SKM-1 (cell line): ENCODE results near the gene YPEL3.
"Not testable (repeated sequence)": the region's sequence is repeated elsewhere in the genome, so short reads cannot be mapped to it uniquely, and the experiment has no call there.

Experiments used
- DNase-seq: peaks from one replicate; lab custom pipeline; 2025; ENCODE audit not compliant: unreplicated experiment; lab: John Stamatoyannopoulos, UW

The YPEL3 gene

DNA sequence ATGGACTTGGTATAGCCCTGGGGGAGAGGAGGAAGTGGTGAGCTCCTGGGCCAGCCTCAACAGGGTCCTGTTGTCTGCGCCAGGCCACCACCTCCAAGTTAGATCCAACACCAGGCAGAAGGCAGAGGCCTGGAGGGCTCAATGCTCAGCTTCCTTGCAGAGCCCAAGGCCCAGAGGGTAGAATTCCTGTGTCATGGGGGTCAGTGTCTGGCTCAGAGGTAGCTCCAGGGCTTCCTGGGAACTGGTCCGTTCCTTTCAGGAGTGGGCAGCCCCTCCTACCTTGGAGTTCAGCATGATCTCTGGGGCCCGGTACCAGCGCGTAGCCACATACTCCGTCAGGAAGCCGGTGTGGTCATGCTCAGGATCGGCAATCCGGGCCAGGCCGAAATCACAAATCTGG is 21.8 kb upstream of the YPEL3 start:
- DNase-seq, result no peak

DNA sequence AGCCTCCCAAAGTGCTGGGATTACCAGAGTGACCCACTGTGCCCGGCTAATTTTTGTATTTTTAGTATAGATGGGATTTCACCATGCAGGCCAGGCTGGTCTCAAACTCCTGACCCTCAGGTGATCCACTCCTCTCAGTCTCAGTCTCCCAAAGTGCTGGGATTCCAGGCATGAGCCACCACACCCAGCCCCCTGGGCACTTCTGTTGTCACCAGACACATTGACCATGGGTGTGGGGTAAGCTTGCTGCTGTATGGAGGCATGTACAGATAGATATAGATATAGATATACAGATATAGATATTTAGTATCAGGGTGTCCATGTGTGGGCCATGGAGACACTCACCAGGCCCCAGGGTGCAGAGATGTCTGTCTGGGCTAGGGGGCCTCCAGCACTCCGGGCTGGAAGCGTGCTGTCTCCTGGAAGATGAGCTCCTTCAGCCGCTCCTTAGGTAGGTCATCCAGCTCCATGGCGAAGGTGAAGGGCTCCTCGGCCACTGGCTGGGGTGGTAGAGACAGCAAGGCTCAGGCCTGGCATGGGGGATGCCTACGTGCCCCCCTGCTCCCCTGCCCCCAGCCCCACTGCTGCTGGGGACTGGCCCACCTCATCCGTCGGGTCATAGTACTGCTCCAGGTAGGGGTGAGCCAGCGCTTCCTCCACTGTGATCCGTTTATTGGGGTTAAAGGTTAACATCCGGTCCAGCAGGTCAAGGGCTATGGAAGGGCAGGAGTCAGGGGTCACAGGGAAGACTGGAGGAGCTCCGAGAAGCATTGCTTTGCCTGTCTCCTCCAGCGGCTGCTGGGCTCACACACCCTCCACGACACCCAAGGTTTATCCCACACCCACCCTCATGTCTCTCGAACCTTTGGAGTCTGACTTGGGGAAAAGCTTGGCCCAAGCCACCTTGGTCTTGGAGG is 20.5 kb upstream of the YPEL3 start:
- no peak for DNase-seq

DNA sequence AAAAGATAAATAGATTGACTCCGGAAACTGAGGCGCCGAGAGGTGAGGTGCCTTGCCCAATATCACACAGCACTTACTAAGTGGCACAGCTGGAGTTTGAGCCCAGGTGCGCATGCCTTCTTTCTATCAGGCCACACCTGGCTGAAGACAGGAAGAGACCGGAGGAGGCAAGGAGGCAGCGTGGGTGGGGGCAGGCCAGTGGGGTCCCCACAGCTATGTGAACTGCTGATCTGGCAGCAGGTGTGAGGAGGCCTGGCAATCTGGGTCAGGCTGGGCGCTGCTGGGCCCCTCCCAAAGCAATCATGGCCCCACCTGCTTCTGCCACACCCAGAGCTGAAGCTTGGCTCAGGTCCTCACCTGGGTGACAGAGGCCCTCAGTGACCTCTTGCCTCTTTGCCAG is 19.2 kb upstream of the YPEL3 start:
- DNase-seq, result no peak

DNA sequence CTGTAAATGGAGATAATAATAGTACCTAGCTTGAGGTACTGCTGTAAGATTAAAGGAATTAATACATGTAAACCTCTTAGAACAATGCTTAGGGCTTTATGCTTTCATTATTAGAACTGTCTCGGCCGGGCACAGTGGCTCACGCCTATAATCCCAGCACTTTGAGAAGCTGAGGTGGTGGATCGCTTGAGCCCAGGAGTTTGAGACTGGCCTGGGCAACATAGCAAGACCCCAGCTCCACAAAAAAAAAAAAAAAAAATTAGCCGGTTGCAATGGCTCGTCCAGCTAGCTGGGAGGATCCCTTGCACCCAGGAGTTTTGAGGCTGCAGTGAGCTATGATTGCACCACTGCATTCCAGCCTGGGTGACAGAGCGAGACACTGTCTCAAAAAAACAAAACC is 18.8 kb upstream of the YPEL3 start:
- not testable (repeated sequence) for DNase-seq

DNA sequence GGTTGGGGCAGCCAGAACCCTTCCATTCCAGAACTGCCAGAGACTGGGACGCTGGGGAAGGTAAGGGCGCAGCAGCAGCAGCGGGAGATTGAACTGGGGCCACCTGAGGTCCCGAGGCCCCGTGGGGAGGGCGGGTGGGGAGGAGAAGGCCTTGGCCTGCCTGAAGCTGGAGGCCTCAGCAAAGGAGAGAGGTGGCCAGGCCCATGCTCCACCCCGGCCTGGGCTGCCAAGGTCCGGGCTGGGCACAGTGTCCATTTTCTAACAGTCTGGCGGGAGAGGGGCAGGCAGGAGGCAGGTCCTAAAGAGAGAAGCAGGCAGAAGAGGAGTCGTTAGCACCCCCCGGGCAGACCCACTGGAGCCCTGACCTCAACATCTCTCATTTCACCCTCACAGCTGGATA is 18.4 kb upstream of the YPEL3 start:
- DNase-seq, result no peak

DNA sequence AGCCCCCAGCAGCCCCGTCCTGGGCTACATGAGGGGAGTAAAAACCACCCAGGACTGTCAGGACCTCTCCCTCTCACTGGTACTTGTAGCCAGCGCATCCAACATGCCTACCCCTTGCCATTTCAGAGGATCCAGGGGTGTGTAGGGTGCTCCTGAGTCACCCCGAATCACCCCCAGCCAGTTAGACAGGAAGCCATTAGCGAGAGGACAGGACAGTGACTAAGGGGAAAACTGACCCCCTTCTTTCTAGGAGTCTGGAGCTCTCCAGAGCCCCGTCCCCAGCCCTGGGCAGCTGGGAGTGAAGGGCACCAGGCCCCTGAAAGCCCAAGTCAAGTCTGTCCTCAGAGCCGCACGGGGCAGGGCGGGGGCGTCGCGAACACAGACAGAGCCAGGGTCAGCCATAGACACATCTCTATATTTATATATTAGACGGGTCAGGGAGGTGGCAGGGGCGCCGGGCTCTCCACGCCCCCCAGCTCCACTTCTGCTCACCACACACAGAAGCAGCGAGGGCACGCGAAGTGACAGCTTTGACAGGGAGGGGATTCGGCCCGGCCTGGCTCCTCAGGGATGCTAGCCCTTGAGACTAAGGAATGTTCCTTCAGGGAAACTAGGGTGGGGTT is 17.8 kb upstream of the YPEL3 start:
- DNase-seq, result no peak

DNA sequence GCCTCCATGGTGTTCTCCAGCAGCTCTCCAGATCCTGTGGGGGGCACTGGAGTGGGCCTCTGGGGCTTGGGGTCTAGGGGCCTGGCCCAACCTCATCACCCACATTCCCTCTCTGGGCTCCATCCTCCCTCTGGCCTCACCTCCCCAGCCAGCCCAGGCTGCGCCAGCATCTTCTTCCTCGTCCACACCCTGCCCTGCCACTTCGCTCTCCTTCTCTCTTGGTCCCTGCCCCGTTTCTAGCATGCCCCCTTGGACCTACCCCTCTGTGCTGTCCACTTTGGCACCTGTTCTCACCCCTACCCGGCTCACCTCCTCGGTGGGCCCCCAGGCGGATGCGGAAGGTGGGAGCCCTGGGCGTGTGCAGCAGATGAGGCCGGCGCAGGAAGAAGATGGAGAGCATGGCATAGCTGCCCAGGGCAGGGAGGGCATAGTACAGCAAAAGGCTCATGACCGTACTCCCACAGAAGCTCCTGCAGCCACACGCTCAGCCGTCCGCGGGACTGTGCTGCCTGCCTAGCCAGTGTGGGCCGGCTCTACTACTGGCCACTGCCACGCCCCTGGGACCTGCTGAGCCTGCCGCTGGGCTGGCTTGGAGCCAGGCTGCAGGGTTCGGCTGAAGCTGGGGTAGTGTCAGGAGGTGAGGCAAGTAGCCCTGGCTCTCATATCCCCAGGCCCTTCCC is 17.2 kb upstream of the YPEL3 start, which contains the start of gene GDPD3:
Gene GDPD3, minus strand, starts transcription at position 507 of the 680 bp plus-strand sequence. Its CDS starts 59 bp downstream, at position 448.
- DNase-seq, result no peak

DNA sequence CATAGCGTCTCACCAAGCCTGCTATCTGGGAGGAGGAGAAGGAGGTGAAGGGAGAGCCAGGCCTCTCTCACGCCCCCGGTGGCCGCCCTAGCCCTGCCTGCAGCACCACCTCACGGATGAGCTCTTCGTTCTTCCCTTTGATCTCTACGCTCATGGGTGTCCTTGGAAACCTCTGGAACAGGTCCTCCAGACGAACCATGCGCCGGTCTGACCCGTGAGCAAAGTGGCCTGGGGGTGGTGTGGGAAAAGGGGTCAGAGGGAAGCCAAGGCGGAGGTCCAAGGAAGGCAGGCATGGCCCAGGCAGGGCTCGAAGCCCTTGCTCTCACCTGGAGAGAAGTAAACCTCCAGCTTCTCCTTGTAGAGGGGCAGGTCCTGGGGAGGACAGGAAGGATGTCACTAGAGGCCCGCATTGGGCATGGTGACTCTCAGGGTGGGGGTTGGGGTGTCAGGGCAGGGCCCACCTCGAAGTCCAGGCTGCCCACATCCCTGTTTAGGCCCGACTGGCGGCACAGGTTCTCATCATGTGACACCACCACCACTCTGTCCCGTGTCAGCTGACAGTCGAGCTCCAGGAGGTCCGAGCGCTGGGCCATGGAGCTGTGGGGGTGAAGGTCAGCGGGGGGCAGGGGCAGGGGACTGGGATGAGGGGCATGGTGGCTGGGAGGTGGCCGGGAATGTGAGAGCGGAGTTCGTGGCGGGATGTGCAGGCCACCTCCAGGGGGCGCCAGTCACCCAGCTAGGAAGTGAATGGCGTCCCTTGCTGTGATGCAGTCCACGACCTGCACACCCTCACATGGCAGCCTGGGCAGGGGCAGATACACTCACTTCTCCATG is 16.4 kb upstream of the YPEL3 start:
- peak; percentile 60 for DNase-seq

DNA sequence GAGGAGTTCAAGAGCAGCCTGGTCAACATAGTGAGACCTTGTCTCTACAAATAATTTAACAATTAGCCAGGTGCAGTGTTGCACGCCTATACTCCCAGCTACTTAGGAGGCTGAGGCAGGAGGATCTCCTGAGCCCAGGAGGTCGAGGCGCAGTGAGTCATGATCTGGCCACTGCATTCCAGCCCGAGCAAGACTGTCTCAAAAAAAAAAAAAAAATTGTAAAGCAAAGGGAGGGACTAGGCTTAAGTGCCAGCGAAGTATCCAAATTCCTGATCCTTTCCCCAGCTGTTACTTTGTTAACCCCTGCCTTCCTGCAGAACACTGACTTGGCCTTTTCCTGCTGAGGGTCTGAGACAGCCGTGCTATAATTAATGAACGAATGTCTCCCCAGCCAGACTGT is 14.6 kb upstream of the YPEL3 start:
- DNase-seq, result no peak

DNA sequence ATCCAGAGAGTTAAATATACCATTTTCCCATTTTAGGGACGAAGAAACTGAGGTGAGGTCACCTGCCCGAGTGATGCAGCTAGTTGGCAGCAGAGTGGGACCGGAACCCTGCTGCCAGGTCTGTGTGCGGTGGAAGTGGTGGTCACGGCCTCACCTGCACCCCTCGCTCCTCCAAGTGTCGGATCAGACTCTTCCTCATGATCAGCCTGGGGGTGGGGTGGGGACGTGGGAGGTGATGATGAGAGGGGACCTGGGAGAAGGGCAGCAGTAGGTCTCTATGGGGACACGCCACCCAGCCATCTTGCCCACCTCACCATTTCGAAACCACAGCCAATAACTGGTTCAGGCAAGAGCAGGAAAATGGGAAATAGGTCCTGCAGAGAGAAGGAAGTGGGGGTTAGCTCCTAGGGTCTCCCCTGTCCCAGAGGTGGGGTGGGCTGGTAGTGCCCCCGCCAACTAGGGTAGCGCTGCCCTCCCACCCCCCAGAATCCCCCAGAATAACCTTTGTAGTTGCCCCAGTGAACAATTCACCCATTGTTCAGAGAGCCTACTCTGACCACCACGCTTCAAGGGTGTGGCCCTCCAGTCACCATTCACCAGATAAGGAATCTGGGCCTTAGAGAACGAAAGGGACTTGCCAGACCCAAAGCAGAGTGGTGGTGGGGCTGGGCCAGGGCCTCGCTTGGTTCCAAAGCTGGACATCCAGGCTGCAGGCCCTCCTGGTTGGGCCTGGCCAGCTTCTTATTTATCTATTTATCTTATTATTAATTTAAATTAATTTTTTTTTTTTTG is 12.2 kb upstream of the YPEL3 start:
- DNase-seq, result no peak

DNA sequence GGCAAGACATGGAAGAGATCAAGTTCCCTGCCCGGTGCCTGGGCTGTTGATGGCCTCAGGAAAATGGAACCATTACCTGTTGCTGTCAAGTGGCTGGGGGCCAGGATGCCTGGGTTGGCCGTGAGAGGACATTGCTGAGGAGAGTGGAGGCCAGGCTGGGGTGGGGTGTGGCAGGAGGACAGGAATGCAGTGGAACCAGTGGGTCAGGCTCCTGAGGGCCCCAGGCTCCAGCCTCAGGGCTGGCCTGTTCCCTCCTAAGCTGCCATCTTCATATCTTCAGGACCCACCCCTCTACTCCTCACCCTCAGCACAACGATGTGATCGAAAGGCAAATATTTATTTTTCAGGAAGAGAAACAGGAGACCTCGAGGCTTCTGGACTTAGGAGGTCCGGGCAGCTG is 8.5 kb upstream of the YPEL3 start:
- no peak for DNase-seq

DNA sequence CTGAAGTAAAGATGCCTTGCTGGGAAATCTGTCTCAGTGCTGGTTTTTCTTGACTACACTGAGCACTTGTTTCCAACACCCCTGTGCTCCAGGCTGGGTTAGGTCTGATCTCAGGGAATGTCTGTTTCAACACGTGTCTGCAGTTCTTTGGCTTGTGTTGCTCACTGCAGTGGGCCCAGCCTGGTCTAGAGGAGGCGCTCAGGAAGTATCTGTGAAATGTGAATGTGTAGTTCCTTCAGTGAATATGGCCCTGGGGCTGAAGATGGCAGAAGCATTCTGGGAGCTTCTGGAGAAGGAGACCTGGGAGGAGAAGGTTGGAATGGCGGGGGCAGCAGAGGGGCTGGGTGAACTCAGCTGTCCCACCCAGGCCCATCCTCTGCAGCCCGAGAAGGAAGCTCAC is 8.1 kb upstream of the YPEL3 start:
- DNase-seq, result no peak

DNA sequence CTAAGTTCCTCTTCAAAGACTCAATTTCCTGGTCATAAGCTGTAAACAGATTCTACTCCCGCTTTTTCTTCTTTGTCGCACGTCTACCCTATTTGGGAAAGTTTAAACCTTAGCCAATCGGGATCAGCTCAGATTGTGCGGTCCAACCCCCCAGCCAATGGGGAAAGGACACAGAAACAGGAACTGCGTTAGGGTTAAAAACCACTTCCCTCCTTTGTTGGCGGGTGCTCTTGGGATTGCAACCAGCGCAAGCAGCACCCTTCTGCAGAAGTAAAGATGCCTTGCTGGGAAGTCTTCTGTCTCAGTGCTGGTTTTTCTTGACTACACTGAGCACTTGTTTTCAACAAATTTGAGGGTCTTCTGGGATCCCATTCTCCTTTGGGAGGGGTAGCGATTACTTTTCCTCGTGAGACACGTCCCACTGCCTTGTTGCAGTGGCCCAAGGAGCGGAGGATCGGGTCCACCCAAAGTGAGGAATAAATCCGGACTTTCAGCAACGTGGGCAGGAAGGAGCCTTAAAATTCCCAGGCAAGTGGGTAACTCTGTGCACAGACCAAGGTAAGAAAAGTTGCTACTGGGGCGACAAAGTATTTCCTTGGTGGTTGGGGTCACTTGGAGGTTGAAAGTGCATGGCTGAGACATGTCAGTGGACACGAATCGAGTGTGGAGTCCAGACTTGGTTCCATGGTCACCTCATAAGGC is 1.0 kb upstream of the YPEL3 start:
- DNase-seq, result peak; percentile 97

DNA sequence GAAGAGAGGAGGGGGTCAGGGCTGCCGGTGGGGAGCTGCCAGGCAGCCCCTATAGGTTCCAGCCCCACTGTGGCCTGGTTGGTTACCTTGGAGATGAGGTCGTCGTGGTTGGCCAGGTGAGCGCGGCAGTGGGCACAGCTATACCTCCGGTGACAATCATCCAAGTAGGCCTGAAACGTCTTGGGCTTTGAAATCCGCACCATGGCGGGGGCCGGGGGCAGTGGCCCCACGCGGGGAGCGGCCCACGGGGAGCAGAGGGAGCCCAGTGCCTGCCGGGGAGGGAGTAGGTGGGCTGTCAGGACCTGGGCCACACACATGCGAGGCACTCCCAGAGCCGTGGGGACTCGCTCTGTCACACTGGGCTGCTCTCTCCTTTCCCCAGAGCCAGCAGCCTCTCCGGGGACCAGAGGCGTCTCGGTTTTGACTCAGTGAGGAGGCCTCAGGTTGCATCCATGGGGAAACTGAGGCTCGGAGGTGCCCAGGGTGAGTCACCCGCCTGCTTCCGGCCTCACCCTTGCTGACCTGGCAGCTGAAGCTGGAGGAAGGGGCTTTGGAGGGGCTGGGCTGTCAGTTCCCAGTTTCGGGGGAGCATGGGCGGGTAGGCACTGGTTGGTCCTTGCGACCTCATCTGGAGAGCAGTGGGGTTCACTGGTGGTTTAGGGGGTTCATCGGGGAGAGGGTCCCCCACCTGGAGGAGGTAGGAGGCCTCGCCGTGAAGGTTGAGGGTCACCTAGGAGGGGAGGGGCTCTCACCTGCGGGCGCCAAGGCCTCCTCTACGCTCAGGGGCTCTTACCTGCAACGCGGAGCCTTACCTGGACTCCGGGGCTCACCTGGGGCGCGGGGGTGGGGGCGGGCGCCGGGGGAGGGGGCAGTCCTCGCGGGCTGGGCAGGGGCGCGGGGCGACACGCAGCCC is 591 bp downstream of the YPEL3 start:
- DNase-seq, result no peak

DNA sequence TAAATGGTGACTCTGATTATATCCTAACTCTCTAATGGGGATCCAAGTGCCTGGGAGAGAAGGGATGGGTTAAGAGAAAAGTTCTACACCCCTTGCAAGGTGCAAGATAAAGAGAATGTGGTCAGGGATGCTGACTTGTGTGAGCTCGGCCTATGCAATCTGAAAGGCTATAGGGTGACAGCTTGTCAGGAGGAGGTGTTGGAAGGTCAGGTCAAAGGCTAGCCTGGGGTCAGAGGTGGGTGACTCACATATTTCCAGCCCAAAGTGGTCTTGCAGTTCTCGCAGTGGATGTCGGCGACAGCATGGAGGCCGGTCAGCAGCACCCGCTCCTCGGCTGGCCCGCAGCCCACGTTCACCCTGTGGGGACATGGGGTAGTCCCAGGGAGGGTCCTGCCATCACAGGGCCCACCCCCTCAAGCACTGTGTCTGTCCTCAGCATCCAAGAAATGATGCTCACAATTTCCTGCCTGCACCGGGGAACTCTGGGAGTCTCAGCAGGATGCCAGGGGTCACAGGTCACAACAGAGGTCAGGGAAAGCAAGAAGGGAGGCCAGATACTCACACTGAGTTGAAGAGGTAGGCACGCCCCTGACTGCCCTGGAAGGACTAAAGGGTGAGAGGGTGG is 1.4 kb downstream of the YPEL3 start:
- no peak for DNase-seq

DNA sequence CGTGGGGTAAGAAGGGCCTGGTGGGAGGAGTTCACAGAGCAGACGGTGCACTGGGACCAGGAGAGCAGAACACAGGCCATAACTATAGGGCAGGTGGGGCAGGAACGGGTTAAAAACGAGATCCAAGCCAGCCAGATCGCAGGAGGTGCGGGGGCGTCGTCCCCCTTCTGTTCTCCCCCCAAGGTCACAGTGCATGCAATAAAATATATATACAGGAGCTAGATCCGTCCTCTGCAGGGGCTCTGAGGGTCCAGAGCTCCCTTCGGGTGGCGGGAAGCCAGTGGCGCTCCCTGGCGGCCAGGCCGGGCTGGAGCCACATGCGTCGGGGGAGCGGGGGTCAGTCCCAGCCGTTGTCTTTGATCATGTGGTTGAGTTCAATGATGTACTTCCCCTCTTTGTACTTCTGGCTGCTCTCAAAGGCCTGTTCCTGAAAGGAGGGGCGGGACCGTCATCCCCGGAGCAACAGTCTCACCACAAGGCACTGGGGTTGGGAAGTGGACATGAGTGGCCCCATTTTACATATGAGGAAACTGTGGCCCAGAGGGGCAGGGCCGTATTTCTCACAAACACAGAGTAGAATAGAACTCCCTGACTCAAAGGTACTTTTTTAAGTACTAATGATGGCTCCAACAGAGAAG is 3.5 kb downstream of the YPEL3 start:
- peak; percentile 97 for DNase-seq

DNA sequence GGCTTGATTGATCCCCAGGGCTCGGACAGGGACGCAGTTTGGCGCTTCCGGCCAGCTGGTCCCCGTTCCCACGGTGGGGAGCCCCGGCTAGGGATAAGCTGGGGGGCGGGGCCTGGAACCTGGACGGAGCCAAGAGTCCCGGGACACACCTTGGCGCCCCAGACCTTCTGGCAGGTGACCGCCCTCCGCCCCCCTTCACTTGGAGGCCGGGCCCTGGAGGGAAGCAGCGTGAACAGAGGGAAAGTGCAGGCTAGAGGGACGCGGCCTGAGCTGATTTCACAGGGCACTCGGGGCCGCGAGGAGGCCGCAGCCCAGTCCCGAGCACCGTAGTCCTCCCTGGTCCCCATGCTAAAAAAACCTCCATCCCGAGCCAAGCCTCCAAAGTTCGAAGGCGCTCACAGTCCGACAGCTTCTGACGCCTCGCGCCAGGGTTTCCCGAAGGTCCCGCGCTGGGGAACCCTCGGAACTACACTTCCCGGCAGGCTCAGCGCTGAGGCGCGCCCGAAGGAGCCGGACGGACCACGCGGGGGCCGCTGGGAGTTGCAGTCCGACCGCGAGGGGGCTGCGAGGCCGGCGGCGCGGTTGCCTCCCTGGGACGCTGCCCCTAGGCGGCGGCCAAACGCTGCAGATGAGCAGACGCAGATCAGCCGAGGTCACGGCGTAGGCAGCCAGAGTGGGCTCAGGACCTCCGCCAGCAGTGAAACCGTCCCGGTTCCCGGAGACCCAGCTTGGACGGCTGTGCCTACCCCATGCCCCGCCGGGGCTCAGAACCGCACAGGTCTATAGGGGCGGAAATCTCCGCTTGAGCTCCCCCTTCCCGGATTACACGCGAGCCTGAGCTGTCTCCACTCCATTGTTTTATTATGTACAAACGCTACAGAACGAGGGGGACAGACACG is 4.3 kb downstream of the YPEL3 start, which contains the start of gene TBX6:
Gene TBX6, minus strand, starts transcription at position 451 of the 899 bp plus-strand sequence. CDS start 731 bp downstream, outside the sequence.
- DNase-seq, result peak; percentile 90
